HEK293 (cell line): Measurements from ENCODE around the gene DNAJC6.

Experiments
- CTCF ChIA-PET: fragments of 350-600 bp; formaldehyde crosslinking; extraction: SDS; loops from one replicate; lab custom pipeline; 2021; ENCODE audit warnings: antibody characterized with exemption; lab: Yijun Ruan, JAX
- POLR2A ChIA-PET: fragments of 300-600 bp; formaldehyde crosslinking; extraction: SDS; loops from one replicate; lab custom pipeline; 2020; ENCODE audit warnings: antibody characterized with exemption, inconsistent platforms; lab: Yijun Ruan, JAX
- H3K27ac ChIP-seq: fragments of 200-500 bp; sonication (Bioruptor generic); 2 replicates; pipeline ENCODE4 v1.5.1; 2014; ENCODE audit warnings: low read depth, low read length, control low read depth, inconsistent platforms; ENCODE audit errors: extremely low read depth
- H3K36me3 ChIP-seq, 2 experiments: fragments of 200-500 bp in 1 of 2; sonication (Bioruptor generic) in 1 of 2; 1 replicate in 1 of 2; 2 replicates in 1 of 2; pipeline ENCODE4 v1.5.1; 2014 to 2017; ENCODE audit warnings: inconsistent platforms in 2 of 2, low read length in 2 of 2; ENCODE audit not compliant: control insufficient read depth in 2 of 2, insufficient read depth in 1 of 2
- H3K4me1 ChIP-seq: fragments of 200-500 bp; sonication (Bioruptor generic); 2 replicates; pipeline ENCODE4 v1.5.1; 2014; ENCODE audit warnings: mild to moderate bottlenecking, low read length, inconsistent platforms; ENCODE audit not compliant: control insufficient read depth, insufficient read depth
- H3K4me3 ChIP-seq: 2 replicates; pipeline ENCODE4 v1.5.1; 2011; ENCODE audit warnings: low read depth, mild to moderate bottlenecking, control low read depth, low read length, moderate library complexity
- H3K9me3 ChIP-seq: fragments of 200-500 bp; sonication (Bioruptor generic); 2 replicates; pipeline ENCODE4 v1.5.1; 2014; ENCODE audit warnings: low read depth, low read length, inconsistent platforms; ENCODE audit not compliant: control insufficient read depth, insufficient read depth
- GLIS1 ChIP-seq: fragments of 450-650 bp; formaldehyde crosslinking; IDR thresholded peaks from 2 replicates; pipeline ENCODE4 v1.5.1; 2016; ENCODE audit warnings: missing biosample characterization, missing genetic modification characterization
- GLIS2 ChIP-seq: fragments of 450-650 bp; formaldehyde crosslinking; IDR thresholded peaks from 2 replicates; pipeline ENCODE4 v1.5.1; 2016; ENCODE audit warnings: missing biosample characterization, missing genetic modification characterization
- IKZF3 ChIP-seq: fragments of 450-650 bp; IDR thresholded peaks from 2 replicates; pipeline ENCODE4 v1.5.0; 2018; ENCODE audit warnings: missing biosample characterization, mild to moderate bottlenecking, missing genetic modification characterization, moderate library complexity
- KLF9 ChIP-seq: fragments of 450-650 bp; formaldehyde crosslinking; IDR thresholded peaks from 2 replicates; pipeline ENCODE4 v1.5.1; 2016; ENCODE audit warnings: missing biosample characterization, missing genetic modification characterization, low read depth
- PRDM6 ChIP-seq: fragments of 450-650 bp; formaldehyde crosslinking; IDR thresholded peaks from 2 replicates; pipeline ENCODE4 v1.5.1; 2017; ENCODE audit warnings: missing biosample characterization, missing genetic modification characterization
- SALL2 ChIP-seq: fragments of 450-650 bp; formaldehyde crosslinking; IDR thresholded peaks from 2 replicates; pipeline ENCODE4 v1.5.0; 2017; ENCODE audit warnings: missing biosample characterization, mild to moderate bottlenecking, missing genetic modification characterization, borderline replicate concordance
- ZBTB44 ChIP-seq: fragments of 450-650 bp; IDR thresholded peaks from 2 replicates; pipeline ENCODE4 v1.5.1; 2018; ENCODE audit warnings: missing biosample characterization, mild to moderate bottlenecking, missing genetic modification characterization
- ZFHX2 ChIP-seq: fragments of 450-650 bp; formaldehyde crosslinking; conservative IDR thresholded peaks from 2 replicates; pipeline ENCODE4 v1.5.1; 2016; ENCODE audit warnings: missing biosample characterization, missing genetic modification characterization
- ZFP69B ChIP-seq: fragments of 450-650 bp; formaldehyde crosslinking; IDR thresholded peaks from 2 replicates; pipeline ENCODE4 v1.5.1; 2016; ENCODE audit warnings: missing biosample characterization, missing genetic modification characterization
- ZIC2 ChIP-seq: fragments of 450-650 bp; formaldehyde crosslinking; IDR thresholded peaks from 2 replicates; pipeline ENCODE4 v1.5.1; 2016; ENCODE audit warnings: missing biosample characterization, missing genetic modification characterization
- ZNF121 ChIP-seq: fragments of 450-650 bp; formaldehyde crosslinking; IDR thresholded peaks from 2 replicates; pipeline ENCODE4 v1.5.1; 2016; ENCODE audit warnings: missing biosample characterization, missing genetic modification characterization
- ZNF175 ChIP-seq: fragments of 450-650 bp; formaldehyde crosslinking; IDR thresholded peaks from 2 replicates; pipeline ENCODE4 v1.5.1; 2016; ENCODE audit warnings: missing biosample characterization, missing genetic modification characterization
- ZNF23 ChIP-seq: fragments of 450-650 bp; formaldehyde crosslinking; IDR thresholded peaks from 2 replicates; pipeline ENCODE4 v1.5.1; 2016; ENCODE audit warnings: missing biosample characterization, missing genetic modification characterization, borderline replicate concordance
- ZNF24 ChIP-seq: fragments of 450-650 bp; formaldehyde crosslinking; IDR thresholded peaks from 2 replicates; pipeline ENCODE4 v1.5.1; 2016; ENCODE audit warnings: missing biosample characterization, missing genetic modification characterization
- ZNF341 ChIP-seq: fragments of 450-650 bp; formaldehyde crosslinking; IDR thresholded peaks from 2 replicates; pipeline ENCODE4; 2016; ENCODE audit warnings: low read depth, missing biosample characterization, missing genetic modification characterization
- ZNF394 ChIP-seq: fragments of 450-650 bp; formaldehyde crosslinking; IDR thresholded peaks from 2 replicates; pipeline ENCODE4 v1.5.1; 2016; ENCODE audit warnings: missing biosample characterization, missing genetic modification characterization, mild to moderate bottlenecking, moderate library complexity, borderline replicate concordance
- ZNF510 ChIP-seq: fragments of 450-650 bp; formaldehyde crosslinking; IDR thresholded peaks from 2 replicates; pipeline ENCODE4 v1.5.1; 2018; ENCODE audit warnings: mild to moderate bottlenecking, missing genetic modification characterization, missing biosample characterization; ENCODE audit not compliant: insufficient replicate concordance
- ZNF513 ChIP-seq: fragments of 450-650 bp; IDR thresholded peaks from 2 replicates; pipeline ENCODE4 v1.5.1; 2018; ENCODE audit warnings: missing biosample characterization, missing genetic modification characterization
- ZNF580 ChIP-seq: fragments of 450-650 bp; formaldehyde crosslinking; IDR thresholded peaks from 2 replicates; pipeline ENCODE4 v1.5.1; 2016; ENCODE audit warnings: missing biosample characterization, missing genetic modification characterization
- ZNF626 ChIP-seq: fragments of 450-650 bp; sonication (Bioruptor Pico); formaldehyde crosslinking; IDR thresholded peaks from 2 replicates; pipeline ENCODE4 v1.5.1; 2018; ENCODE audit warnings: missing biosample characterization, missing genetic modification characterization, inconsistent platforms
- ZNF629 ChIP-seq: fragments of 450-650 bp; formaldehyde crosslinking; IDR thresholded peaks from 2 replicates; pipeline ENCODE4 v1.5.1; 2017; ENCODE audit warnings: missing biosample characterization, missing genetic modification characterization
- ZNF664 ChIP-seq: fragments of 450-650 bp; formaldehyde crosslinking; IDR thresholded peaks from 2 replicates; pipeline ENCODE4 v1.5.1; 2016; ENCODE audit warnings: missing biosample characterization, missing genetic modification characterization
- ZNF670 ChIP-seq: fragments of 450-650 bp; formaldehyde crosslinking; IDR thresholded peaks from 2 replicates; pipeline ENCODE4 v1.5.1; 2016; ENCODE audit warnings: missing biosample characterization, missing genetic modification characterization, low read depth
- ZNF843 ChIP-seq: fragments of 450-650 bp; formaldehyde crosslinking; IDR thresholded peaks from 2 replicates; pipeline ENCODE4 v1.5.1; 2016; ENCODE audit warnings: missing biosample characterization, missing genetic modification characterization
- ZXDB ChIP-seq: fragments of 450-650 bp; formaldehyde crosslinking; IDR thresholded peaks from 2 replicates; pipeline ENCODE4 v1.5.1; 2016; ENCODE audit warnings: missing biosample characterization, missing genetic modification characterization

The DNAJC6 gene

GRCh38 chr1:65263286-65263685 is 46.1 kb upstream of the DNAJC6 start:
- Histone ChIP-seq H3K4me1 (peaks cover 5% of the 10 kb centered on the region; the same call in 1 of the 2 replicates), H3K27ac (no peak overlapping the region), H3K9me3 (no peaks in the 10 kb centered on the region), H3K36me3 (no peaks in the 10 kb centered on the region), H3K4me3 (no peak overlapping the region)
- no peak for TF ChIP-seq ZNF513 (tag by site-specific recombination)
- TF ChIP-seq ZFP69B (tag by site-specific recombination): no peak
- TF ChIP-seq ZNF23 (tag by site-specific recombination): no peak
- no peak for TF ChIP-seq ZIC2 (tag by site-specific recombination)
- no peak for TF ChIP-seq GLIS1 (tag by site-specific recombination)
- TF ChIP-seq GLIS2 (tag by site-specific recombination): no peak
- no peak for TF ChIP-seq ZNF510 (tag by site-specific recombination)
- no peak for TF ChIP-seq PRDM6
- no peak for TF ChIP-seq ZNF24 (tag by site-specific recombination)
- no peak for TF ChIP-seq ZXDB (tag by site-specific recombination)
- TF ChIP-seq ZNF121 (tag by site-specific recombination): no peak
- TF ChIP-seq ZBTB44 (tag by site-specific recombination): no peak
- no peak for TF ChIP-seq ZNF670 (tag by site-specific recombination)
- TF ChIP-seq ZNF626 (tag by site-specific recombination): no peak
- no peak for TF ChIP-seq ZNF175
- ChIA-PET CTCF (interaction anchor here (0.7 to 0.8 kb wide), 2 partner anchors 199 to 516 kb away, joined by 3 to 9 read pairs; no protein-coding TSS in a partner anchor), POLR2A (interaction anchor here (1.2 kb wide), 1 partner anchor 8 kb away, joined by 3 read pairs; no protein-coding TSS in a partner anchor)

GRCh38 chr1:65264197-65264929 is 45.0 kb upstream of the DNAJC6 start:
- H3K27ac ChIP-seq: no peak overlapping the region
- POLR2A ChIA-PET: interaction anchor here (1.6 kb wide), 1 partner anchor 10 kb away, joined by 9 read pairs; no protein-coding TSS in a partner anchor
- CTCF ChIA-PET: interaction anchor here (0.6 to 1.5 kb wide), 3 partner anchors 28 to 423 kb away, joined by 3 to 4 read pairs (median 3); no protein-coding TSS in a partner anchor
- no peaks in the 10 kb centered on the region for H3K9me3 ChIP-seq
- peak overlapping the region; percentile 34 for H3K4me3 ChIP-seq
- peaks cover 5% of the 10 kb centered on the region; the same call in 1 of the 2 replicates for H3K4me1 ChIP-seq
- no peaks in the 10 kb centered on the region for H3K36me3 ChIP-seq
- TF ChIP-seq ZNF341 (tag by site-specific recombination): peak; percentile 94
- TF ChIP-seq IKZF3 (tag by site-specific recombination): peak; percentile 86; the same call in 1 of the 2 replicates
- peak; percentile 56; the same call in 1 of the 2 replicates for TF ChIP-seq ZNF843 (tag by site-specific recombination)
- TF ChIP-seq ZNF513 (tag by site-specific recombination): peak; percentile 88
- peak; percentile 67; the same call in 1 of the 2 replicates for TF ChIP-seq ZNF394 (tag by site-specific recombination)
- no peak for TF ChIP-seq ZNF664 (tag by site-specific recombination)
- peak; percentile 60 for TF ChIP-seq ZFHX2 (tag by site-specific recombination)
- peak; percentile 38; the same call in 1 of the 2 replicates for TF ChIP-seq KLF9 (tag by site-specific recombination)
- TF ChIP-seq ZNF580 (tag by site-specific recombination): 0 out of 2 replicates have a peak, but pooled peaks have one; percentile 34
- peak; percentile 76 for TF ChIP-seq ZNF629
- peak; percentile 33; the same call in 1 of the 2 replicates for TF ChIP-seq GLIS2 (tag by site-specific recombination)
- TF ChIP-seq SALL2 (tag by site-specific recombination): no peak
